ENCODE results near the gene FAM151A. TPM values are rescaled to one million over a fixed set of nuclear protein-coding genes. Genes with fewer than 3 reads are reported as not detected.

Gene FAM151A
- total and polyA plus RNA-seq, 2 experiments from 2014 or later, result 0.10 TPM; not detected in 1

DNA sequence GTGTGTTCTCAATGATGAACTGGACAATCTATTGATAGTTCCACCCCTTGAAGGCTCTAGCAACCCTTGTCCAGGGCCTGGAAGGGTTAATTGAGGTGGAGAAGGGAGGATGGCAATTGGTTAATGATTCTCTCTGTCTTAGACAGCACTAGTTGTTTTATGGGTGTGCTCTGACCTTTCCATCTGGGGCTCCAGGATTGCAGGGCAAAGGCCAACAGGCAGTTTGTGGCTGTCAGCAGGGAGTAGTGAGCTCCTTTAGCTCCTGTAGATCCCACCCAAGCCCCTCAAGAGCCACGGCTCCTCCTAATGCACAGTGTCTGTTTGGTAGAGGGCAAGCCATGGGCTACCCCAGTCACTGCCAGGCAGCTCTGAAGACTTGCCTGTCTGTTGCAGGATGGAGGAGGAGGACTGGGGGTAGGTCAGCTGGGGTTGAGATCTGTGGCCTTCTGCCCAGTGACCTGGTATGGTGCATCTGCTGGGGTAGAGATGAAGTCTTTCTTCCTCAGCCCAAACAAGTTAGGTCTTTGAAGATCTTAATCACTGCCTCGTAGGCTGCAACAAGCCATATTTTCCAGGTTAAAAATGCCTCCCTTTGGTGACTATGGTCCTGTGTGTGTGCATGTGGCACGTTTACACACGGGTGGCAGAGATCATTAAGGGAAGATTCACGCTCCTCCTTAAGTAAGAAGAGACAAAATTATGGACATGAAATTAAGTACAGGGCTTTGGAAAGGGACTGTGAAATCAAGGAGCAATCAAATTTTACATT, 26.0 kb upstream of the FAM151A start:
- Histone ChIP-seq H3K36me3 (ENCODE audit: insufficient read depth) (no peaks in the 10 kb centered on the region), H3K27ac (ENCODE audit: low read depth) (no peak overlapping the region), H2AFZ (no peak overlapping the region), H3K4me3 (no peak overlapping the region), H4K20me1 (replicated peaks; ENCODE audit: insufficient read depth) (no peaks in the 10 kb centered on the region), H3K4me2 (no peak overlapping the region), H3K79me2 (replicated peaks; ENCODE audit: insufficient read depth) (no peaks in the 10 kb centered on the region), H3K4me1 (ENCODE audit: insufficient read depth) (no peaks in the 10 kb centered on the region), H3K27me3 (ENCODE audit: insufficient read depth) (no peaks in the 10 kb centered on the region), H3F3A (replicated peaks; ENCODE audit: low read depth) (no peaks in the 10 kb centered on the region), H3K9me2 (ENCODE audit: insufficient read depth) (no peaks in the 10 kb centered on the region)
- no peaks in the 10 kb centered on the region for H3K36me3 Mint-ChIP-seq (ENCODE audit: low read depth)
- H3K4me1 Mint-ChIP-seq, result peaks cover 4% of the 10 kb centered on the region; the same call in 1 of the 3 replicates
- DNase-seq (ENCODE audit: low spot score) (no peak), ATAC-seq (no peak)
- H3K27me3 Mint-ChIP-seq (ENCODE audit: insufficient read depth, low read depth, poor library complexity), result peaks cover 10% of the 10 kb centered on the region
- H3K27ac Mint-ChIP-seq, result no peak overlapping the region
- peaks cover 3% of the 10 kb centered on the region; the same call in 2 of the 3 replicates for H3K9me3 Mint-ChIP-seq
- no peak overlapping the region for H3K4me3 Mint-ChIP-seq
- no peak for TF ChIP-seq POLR2AphosphoS5 (IDR thresholded peaks at IDR 0.05; ENCODE audit: low read depth)
- no peak for TF ChIP-seq EZH2phosphoT487 (IDR thresholded peaks at IDR 0.05; ENCODE audit: unreplicated experiment)
- TF ChIP-seq NANOG (IDR thresholded peaks at IDR 0.05; ENCODE audit: borderline replicate concordance), result no peak
- no peak for TF ChIP-seq ZNF331 (CRISPR knock-in tag; IDR thresholded peaks at IDR 0.05; ENCODE audit: low read depth)
- no peak for TF ChIP-seq ZNF114 (CRISPR knock-in tag; IDR thresholded peaks at IDR 0.05)
- no peak for TF ChIP-seq CREB1 (CRISPR knock-in tag; IDR thresholded peaks at IDR 0.05; ENCODE audit: low read depth)
- TF ChIP-seq, protein P1, sequence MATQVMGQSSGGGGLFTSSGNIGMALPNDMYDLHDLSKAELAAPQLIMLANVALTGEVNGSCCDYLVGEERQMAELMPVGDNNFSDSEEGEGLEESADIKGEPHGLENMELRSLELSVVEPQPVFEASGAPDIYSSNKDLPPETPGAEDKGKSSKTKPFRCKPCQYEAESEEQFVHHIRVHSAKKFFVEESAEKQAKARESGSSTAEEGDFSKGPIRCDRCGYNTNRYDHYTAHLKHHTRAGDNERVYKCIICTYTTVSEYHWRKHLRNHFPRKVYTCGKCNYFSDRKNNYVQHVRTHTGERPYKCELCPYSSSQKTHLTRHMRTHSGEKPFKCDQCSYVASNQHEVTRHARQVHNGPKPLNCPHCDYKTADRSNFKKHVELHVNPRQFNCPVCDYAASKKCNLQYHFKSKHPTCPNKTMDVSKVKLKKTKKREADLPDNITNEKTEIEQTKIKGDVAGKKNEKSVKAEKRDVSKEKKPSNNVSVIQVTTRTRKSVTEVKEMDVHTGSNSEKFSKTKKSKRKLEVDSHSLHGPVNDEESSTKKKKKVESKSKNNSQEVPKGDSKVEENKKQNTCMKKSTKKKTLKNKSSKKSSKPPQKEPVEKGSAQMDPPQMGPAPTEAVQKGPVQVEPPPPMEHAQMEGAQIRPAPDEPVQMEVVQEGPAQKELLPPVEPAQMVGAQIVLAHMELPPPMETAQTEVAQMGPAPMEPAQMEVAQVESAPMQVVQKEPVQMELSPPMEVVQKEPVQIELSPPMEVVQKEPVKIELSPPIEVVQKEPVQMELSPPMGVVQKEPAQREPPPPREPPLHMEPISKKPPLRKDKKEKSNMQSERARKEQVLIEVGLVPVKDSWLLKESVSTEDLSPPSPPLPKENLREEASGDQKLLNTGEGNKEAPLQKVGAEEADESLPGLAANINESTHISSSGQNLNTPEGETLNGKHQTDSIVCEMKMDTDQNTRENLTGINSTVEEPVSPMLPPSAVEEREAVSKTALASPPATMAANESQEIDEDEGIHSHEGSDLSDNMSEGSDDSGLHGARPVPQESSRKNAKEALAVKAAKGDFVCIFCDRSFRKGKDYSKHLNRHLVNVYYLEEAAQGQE (IDR thresholded peaks at IDR 0.05; ENCODE audit: unreplicated experiment), result no peak
- TF ChIP-seq, protein P2, sequence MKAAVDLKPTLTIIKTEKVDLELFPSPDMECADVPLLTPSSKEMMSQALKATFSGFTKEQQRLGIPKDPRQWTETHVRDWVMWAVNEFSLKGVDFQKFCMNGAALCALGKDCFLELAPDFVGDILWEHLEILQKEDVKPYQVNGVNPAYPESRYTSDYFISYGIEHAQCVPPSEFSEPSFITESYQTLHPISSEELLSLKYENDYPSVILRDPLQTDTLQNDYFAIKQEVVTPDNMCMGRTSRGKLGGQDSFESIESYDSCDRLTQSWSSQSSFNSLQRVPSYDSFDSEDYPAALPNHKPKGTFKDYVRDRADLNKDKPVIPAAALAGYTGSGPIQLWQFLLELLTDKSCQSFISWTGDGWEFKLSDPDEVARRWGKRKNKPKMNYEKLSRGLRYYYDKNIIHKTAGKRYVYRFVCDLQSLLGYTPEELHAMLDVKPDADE (IDR thresholded peaks at IDR 0.05), result no peak
- TF ChIP-seq, protein P3, sequence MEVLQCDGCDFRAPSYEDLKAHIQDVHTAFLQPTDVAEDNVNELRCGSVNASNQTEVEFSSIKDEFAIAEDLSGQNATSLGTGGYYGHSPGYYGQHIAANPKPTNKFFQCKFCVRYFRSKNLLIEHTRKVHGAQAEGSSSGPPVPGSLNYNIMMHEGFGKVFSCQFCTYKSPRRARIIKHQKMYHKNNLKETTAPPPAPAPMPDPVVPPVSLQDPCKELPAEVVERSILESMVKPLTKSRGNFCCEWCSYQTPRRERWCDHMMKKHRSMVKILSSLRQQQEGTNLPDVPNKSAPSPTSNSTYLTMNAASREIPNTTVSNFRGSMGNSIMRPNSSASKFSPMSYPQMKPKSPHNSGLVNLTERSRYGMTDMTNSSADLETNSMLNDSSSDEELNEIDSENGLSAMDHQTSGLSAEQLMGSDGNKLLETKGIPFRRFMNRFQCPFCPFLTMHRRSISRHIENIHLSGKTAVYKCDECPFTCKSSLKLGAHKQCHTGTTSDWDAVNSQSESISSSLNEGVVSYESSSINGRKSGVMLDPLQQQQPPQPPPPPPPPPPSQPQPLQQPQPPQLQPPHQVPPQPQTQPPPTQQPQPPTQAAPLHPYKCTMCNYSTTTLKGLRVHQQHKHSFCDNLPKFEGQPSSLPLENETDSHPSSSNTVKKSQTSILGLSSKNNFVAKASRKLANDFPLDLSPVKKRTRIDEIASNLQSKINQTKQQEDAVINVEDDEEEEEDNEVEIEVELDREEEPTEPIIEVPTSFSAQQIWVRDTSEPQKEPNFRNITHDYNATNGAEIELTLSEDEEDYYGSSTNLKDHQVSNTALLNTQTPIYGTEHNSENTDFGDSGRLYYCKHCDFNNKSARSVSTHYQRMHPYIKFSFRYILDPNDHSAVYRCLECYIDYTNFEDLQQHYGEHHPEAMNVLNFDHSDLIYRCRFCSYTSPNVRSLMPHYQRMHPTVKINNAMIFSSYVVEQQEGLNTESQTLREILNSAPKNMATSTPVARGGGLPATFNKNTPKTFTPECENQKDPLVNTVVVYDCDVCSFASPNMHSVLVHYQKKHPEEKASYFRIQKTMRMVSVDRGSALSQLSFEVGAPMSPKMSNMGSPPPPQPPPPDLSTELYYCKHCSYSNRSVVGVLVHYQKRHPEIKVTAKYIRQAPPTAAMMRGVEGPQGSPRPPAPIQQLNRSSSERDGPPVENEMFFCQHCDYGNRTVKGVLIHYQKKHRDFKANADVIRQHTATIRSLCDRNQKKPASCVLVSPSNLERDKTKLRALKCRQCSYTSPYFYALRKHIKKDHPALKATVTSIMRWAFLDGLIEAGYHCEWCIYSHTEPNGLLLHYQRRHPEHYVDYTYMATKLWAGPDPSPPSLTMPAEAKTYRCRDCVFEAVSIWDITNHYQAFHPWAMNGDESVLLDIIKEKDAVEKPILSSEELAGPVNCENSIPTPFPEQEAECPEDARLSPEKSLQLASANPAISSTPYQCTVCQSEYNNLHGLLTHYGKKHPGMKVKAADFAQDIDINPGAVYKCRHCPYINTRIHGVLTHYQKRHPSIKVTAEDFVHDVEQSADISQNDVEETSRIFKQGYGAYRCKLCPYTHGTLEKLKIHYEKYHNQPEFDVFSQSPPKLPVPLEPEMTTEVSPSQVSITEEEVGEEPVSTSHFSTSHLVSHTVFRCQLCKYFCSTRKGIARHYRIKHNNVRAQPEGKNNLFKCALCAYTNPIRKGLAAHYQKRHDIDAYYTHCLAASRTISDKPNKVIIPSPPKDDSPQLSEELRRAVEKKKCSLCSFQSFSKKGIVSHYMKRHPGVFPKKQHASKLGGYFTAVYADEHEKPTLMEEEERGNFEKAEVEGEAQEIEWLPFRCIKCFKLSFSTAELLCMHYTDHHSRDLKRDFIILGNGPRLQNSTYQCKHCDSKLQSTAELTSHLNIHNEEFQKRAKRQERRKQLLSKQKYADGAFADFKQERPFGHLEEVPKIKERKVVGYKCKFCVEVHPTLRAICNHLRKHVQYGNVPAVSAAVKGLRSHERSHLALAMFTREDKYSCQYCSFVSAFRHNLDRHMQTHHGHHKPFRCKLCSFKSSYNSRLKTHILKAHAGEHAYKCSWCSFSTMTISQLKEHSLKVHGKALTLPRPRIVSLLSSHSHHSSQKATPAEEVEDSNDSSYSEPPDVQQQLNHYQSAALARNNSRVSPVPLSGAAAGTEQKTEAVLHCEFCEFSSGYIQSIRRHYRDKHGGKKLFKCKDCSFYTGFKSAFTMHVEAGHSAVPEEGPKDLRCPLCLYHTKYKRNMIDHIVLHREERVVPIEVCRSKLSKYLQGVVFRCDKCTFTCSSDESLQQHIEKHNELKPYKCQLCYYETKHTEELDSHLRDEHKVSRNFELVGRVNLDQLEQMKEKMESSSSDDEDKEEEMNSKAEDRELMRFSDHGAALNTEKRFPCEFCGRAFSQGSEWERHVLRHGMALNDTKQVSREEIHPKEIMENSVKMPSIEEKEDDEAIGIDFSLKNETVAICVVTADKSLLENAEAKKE (CRISPR knock-in tag; IDR thresholded peaks at IDR 0.05), result no peak
- TF ChIP-seq EZH2 (IDR thresholded peaks at IDR 0.05; ENCODE audit: low read depth, unreplicated experiment), result no peak
- TF ChIP-seq STAT1 (IDR thresholded peaks at IDR 0.05; ENCODE audit: unreplicated experiment), result no peak

Measured in GM23338 (cell line).